Measurements from ENCODE around the gene LRP1B.

GRCh38 chr2:140528982-140529381 is 1601.8 kb downstream of the LRP1B start:
- TF ChIP-seq POLR2AphosphoS5 (IDR thresholded peaks at IDR 0.05; ENCODE audit: low read depth, low read length) (no peak), SIN3A (IDR thresholded peaks at IDR 0.05; ENCODE audit: borderline replicate concordance, insufficient read depth, low read length) (no peak), TAF1 (IDR thresholded peaks at IDR 0.05; ENCODE audit: borderline replicate concordance, insufficient read depth, low read length) (no peak)
- TF ChIP-seq, protein P1, sequence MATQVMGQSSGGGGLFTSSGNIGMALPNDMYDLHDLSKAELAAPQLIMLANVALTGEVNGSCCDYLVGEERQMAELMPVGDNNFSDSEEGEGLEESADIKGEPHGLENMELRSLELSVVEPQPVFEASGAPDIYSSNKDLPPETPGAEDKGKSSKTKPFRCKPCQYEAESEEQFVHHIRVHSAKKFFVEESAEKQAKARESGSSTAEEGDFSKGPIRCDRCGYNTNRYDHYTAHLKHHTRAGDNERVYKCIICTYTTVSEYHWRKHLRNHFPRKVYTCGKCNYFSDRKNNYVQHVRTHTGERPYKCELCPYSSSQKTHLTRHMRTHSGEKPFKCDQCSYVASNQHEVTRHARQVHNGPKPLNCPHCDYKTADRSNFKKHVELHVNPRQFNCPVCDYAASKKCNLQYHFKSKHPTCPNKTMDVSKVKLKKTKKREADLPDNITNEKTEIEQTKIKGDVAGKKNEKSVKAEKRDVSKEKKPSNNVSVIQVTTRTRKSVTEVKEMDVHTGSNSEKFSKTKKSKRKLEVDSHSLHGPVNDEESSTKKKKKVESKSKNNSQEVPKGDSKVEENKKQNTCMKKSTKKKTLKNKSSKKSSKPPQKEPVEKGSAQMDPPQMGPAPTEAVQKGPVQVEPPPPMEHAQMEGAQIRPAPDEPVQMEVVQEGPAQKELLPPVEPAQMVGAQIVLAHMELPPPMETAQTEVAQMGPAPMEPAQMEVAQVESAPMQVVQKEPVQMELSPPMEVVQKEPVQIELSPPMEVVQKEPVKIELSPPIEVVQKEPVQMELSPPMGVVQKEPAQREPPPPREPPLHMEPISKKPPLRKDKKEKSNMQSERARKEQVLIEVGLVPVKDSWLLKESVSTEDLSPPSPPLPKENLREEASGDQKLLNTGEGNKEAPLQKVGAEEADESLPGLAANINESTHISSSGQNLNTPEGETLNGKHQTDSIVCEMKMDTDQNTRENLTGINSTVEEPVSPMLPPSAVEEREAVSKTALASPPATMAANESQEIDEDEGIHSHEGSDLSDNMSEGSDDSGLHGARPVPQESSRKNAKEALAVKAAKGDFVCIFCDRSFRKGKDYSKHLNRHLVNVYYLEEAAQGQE (IDR thresholded peaks at IDR 0.05; ENCODE audit: insufficient read depth in 1 of 2, low read depth in 2 of 2, low read length in 2 of 2), result no peak

Data from PFSK-1 (cell line).